COLO668 (cell line): ENCODE data around the gene TRIM71.

Experiments
- DNase-seq: peaks from one replicate; lab custom pipeline; 2025; ENCODE audit not compliant: unreplicated experiment; lab: John Stamatoyannopoulos, UW

TRIM71 gene

GRCh38 chr3:32862936-32863487, 45.2 kb downstream of the TRIM71 start:
- no peak for DNase-seq

- DNase-seq = no peak
These were observed 47.6 kb downstream of the TRIM71 start for GRCh38 chr3:32865383-32865782.

- DNase-seq = no peak
These were observed 48.7 kb downstream of the TRIM71 start for GRCh38 chr3:32866533-32866932.

GRCh38 chr3:32867954-32868353, 50.2 kb downstream of the TRIM71 start:
- no peak for DNase-seq

GRCh38 chr3:32868719-32869512, 51.1 kb downstream of the TRIM71 start:
- no peak for DNase-seq

- DNase-seq = no peak
These were observed 51.8 kb downstream of the TRIM71 start for GRCh38 chr3:32869513-32870047.

GRCh38 chr3:32870373-32871095, 52.7 kb downstream of the TRIM71 start:
- no peak for DNase-seq

GRCh38 chr3:32871273-32871672, 53.5 kb downstream of the TRIM71 start:
- DNase-seq = no peak

- DNase-seq = no peak
These were observed 54.9 kb downstream of the TRIM71 start for GRCh38 chr3:32872487-32873382.

GRCh38 chr3:32873531-32874130, 55.8 kb downstream of the TRIM71 start:
- no peak for DNase-seq

GRCh38 chr3:32876920-32877319, 59.1 kb downstream of the TRIM71 start:
- DNase-seq = no peak

GRCh38 chr3:32877598-32877997, 59.8 kb downstream of the TRIM71 start:
- DNase-seq = no peak

GRCh38 chr3:32880225-32880624, 62.4 kb downstream of the TRIM71 start:
- no peak for DNase-seq

- no peak for DNase-seq
These were observed 63.8 kb downstream of the TRIM71 start for GRCh38 chr3:32881624-32882023.

GRCh38 chr3:32882189-32882588, 64.4 kb downstream of the TRIM71 start:
- DNase-seq = no peak

GRCh38 chr3:32882603-32883025, 64.8 kb downstream of the TRIM71 start:
- no peak for DNase-seq

- DNase-seq = no peak
These were observed 66.0 kb downstream of the TRIM71 start for GRCh38 chr3:32883817-32884216.

GRCh38 chr3:32884591-32884990, 66.8 kb downstream of the TRIM71 start:
- no peak for DNase-seq

GRCh38 chr3:32885283-32885901, 67.6 kb downstream of the TRIM71 start:
- DNase-seq = no peak

GRCh38 chr3:32886296-32886695, 68.5 kb downstream of the TRIM71 start:
- no peak for DNase-seq
